OCI-LY1 (cell line): ENCODE measurements around the gene PLAGL2.

ENCODE experiments used
- EZH2 ChIP-seq: fragments of 200-600 bp; sonication (generic), shearing (Covaris generic); IDR thresholded peaks from 2 replicates; pipeline ENCODE4 v1.8.0; 2017; ENCODE audit warnings: borderline replicate concordance, mixed run types, mild to moderate bottlenecking, antibody characterized with exemption, low read length, moderate library complexity, mixed read lengths
- TF ChIP-seq, protein P1 (sequence below): fragments of 200-600 bp; sonication (generic), shearing (Covaris generic); IDR thresholded peaks from 2 replicates; pipeline ENCODE4 v1.5.1; 2017; ENCODE audit warnings: mild to moderate bottlenecking, antibody characterized with exemption, low read length, moderate library complexity, mixed read lengths

DNA sequence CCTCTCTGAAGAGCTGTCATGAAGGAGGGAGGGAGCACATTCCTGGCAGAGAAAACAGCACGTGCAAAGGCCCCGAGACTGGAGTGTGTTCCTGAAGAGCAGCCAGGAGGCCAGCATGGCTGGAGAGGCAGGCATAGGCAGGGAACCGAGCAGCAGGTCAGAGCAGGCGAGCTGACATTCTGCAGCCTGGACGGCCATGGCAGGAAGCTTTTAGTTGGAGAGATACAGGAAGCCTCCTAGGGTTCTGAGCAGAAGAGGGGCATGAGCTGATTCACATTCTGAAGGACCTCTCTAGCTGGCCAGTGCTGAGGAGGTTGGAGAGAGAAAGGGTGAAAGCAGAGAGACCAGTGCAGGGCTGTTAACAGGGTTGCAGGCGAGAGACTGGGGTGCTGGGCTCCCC lies 29.9 kb upstream of the PLAGL2 start:
- TF ChIP-seq, protein P1, sequence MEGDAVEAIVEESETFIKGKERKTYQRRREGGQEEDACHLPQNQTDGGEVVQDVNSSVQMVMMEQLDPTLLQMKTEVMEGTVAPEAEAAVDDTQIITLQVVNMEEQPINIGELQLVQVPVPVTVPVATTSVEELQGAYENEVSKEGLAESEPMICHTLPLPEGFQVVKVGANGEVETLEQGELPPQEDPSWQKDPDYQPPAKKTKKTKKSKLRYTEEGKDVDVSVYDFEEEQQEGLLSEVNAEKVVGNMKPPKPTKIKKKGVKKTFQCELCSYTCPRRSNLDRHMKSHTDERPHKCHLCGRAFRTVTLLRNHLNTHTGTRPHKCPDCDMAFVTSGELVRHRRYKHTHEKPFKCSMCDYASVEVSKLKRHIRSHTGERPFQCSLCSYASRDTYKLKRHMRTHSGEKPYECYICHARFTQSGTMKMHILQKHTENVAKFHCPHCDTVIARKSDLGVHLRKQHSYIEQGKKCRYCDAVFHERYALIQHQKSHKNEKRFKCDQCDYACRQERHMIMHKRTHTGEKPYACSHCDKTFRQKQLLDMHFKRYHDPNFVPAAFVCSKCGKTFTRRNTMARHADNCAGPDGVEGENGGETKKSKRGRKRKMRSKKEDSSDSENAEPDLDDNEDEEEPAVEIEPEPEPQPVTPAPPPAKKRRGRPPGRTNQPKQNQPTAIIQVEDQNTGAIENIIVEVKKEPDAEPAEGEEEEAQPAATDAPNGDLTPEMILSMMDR: no peak
- no peak for TF ChIP-seq EZH2
